Activated T-cell treated with anti-CD3 and anti-CD28 coated beads, Interleukin-2, amount 50 U/mL, for 24 hours (primary cell): ENCODE data around the gene RBM4B.
"Not testable (repeated sequence)": the region's sequence is repeated elsewhere in the genome, so short reads cannot be mapped to it uniquely, and the experiment has no call there.

Experiments used
- DNase-seq: peaks from one replicate; pipeline ENCODE4 v3.0.0-alpha.2; 2020
- H3K27ac Mint-ChIP-seq: 2 replicates; pipeline ENCODE4 v1.8.0; 2020; ENCODE audit warnings: mild to moderate bottlenecking, mixed read lengths
- H3K27me3 Mint-ChIP-seq: 2 replicates; pipeline ENCODE4 v1.8.0; 2020; ENCODE audit warnings: mixed read lengths
- H3K36me3 Mint-ChIP-seq: 2 replicates; pipeline ENCODE4 v1.8.0; 2020; ENCODE audit warnings: low read depth, mixed read lengths
- H3K4me1 Mint-ChIP-seq: 2 replicates; pipeline ENCODE4 v1.8.0; 2020; ENCODE audit warnings: low read depth, mixed read lengths
- H3K4me3 Mint-ChIP-seq: 2 replicates; pipeline ENCODE4 v1.8.0; 2020; ENCODE audit warnings: mild to moderate bottlenecking, moderate library complexity, mixed read lengths
- H3K9me3 Mint-ChIP-seq: 2 replicates; pipeline ENCODE4 v1.8.0; 2020; ENCODE audit warnings: mixed read lengths

RBM4B gene, protein sequence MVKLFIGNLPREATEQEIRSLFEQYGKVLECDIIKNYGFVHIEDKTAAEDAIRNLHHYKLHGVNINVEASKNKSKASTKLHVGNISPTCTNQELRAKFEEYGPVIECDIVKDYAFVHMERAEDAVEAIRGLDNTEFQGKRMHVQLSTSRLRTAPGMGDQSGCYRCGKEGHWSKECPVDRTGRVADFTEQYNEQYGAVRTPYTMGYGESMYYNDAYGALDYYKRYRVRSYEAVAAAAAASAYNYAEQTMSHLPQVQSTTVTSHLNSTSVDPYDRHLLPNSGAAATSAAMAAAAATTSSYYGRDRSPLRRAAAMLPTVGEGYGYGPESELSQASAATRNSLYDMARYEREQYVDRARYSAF

DNA sequence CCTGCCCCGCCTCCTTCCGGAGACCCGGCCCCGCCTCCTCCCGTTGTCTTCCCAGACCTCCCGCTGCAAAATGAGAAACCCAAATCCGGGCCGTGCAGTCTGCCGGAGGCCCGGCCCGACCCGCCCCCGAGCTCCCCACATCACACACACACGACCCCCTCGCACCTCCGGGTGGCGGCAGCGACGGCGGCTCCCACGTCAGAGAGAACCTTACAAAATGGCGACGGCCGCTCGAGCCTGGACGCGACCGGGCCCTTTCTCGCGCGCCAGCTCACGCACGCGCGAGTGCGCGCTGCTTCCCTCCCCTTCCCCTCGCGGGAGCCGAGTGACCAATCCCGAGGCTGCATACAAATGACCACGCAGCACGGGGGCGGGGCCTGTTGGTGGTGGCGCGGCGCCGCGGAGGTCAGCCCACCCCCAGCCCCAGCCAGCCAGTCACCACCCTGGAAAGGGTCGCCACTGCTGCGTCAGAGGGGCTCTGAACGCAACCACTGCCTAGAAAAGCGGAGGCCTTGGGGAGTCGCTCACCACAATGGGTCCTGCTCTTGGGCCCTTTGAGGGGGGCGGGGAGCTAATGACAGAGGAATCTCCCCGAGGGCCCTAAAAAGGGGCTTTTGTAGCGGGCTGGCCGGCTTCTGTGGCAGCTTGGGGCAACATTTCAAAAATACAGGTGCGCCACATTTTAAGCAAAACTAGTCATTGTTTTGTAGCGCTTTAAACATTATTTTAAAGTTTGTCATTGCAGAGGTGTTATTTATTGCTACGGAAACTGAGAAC lies at the start of gene RBM4B:
RBM4B (minus strand) TSS at position 289 of the 777 bp plus-strand sequence. CDS start 808 bp downstream, outside the sequence.
- peak within 1 kb of the TSS; percentile 98 for H3K27ac Mint-ChIP-seq
- H3K27me3 Mint-ChIP-seq, result no peaks in the 10 kb centered on the region
- peak within 1 kb of the TSS; percentile 86 for H3K4me3 Mint-ChIP-seq
- peaks cover 42% of the 10 kb centered on the region for H3K4me1 Mint-ChIP-seq
- peak; percentile 97 for DNase-seq
- H3K36me3 Mint-ChIP-seq, result peaks cover 41% of the 10 kb centered on the region
- no peaks in the 10 kb centered on the region for H3K9me3 Mint-ChIP-seq

- peaks cover 71% of the 10 kb centered on the region for H3K27me3 Mint-ChIP-seq
- H3K9me3 Mint-ChIP-seq, result no peaks in the 10 kb centered on the region
- DNase-seq, result no peak
- no peak overlapping the region for H3K4me3 Mint-ChIP-seq
- no peak overlapping the region for H3K27ac Mint-ChIP-seq
- H3K36me3 Mint-ChIP-seq, result no peaks in the 10 kb centered on the region
- H3K4me1 Mint-ChIP-seq, result peaks cover 15% of the 10 kb centered on the region
Measured at GRCh38 chr11:66725647-66726046, 48.0 kb upstream of the RBM4B start.

DNA sequence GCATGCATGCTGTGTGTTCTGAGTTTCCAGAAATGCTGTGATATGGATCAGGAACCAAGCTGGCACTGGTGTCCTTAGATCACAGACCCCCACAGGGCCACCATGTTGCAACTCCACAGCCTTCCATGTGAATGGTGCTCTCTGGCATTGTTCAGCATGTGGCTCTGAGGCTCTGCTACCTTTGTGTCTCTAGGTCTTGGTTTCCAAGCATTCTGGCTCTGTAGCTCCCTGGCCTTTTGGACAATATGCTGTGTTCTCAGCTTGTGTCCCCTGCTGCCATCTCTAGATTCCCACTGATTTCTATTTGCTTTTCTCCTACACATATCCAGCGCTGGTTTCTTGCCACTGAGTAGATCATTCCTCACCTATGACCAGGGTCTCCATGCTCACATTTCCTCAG lies 47.4 kb upstream of the RBM4B start:
- H3K27me3 Mint-ChIP-seq, result peaks cover 76% of the 10 kb centered on the region
- no peaks in the 10 kb centered on the region for H3K36me3 Mint-ChIP-seq
- peaks cover 20% of the 10 kb centered on the region for H3K4me1 Mint-ChIP-seq
- H3K9me3 Mint-ChIP-seq, result no peaks in the 10 kb centered on the region
- no peak overlapping the region for H3K27ac Mint-ChIP-seq
- H3K4me3 Mint-ChIP-seq, result no peak overlapping the region
- no peak for DNase-seq

DNA sequence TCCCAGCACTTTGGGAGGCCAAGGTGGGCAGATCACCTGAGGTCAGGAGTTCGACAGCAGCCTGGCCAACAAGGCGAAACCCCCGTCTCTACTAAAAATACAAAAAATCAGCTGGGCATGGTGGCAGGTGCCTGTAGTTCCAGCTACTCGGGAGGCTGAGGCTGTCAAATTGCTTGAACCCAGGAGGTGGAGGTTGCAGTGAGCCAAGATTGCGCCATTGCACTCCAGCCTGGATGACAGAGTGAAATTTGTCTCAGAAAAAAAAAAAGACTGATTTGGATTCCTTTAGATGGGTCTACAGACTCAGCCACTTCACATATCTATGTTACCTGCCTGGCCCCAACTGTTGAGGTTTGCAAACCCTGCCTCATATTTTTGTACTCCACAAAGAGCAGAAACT lies 46.5 kb upstream of the RBM4B start:
- H3K27me3 Mint-ChIP-seq, result peaks cover 75% of the 10 kb centered on the region
- H3K9me3 Mint-ChIP-seq, H3K4me3 Mint-ChIP-seq: not testable (repeated sequence)

GRCh38 chr11:66723693-66724092 lies 46.0 kb upstream of the RBM4B start:
- H3K27me3 Mint-ChIP-seq, result peaks cover 72% of the 10 kb centered on the region
- no peak for DNase-seq
- H3K9me3 Mint-ChIP-seq, result no peaks in the 10 kb centered on the region
- peaks cover 19% of the 10 kb centered on the region for H3K4me1 Mint-ChIP-seq
- no peak overlapping the region for H3K4me3 Mint-ChIP-seq
- no peaks in the 10 kb centered on the region for H3K36me3 Mint-ChIP-seq
- H3K27ac Mint-ChIP-seq, result no peak overlapping the region

More for the DNA sequence above, 46.5 kb upstream of the RBM4B start:
- not testable (repeated sequence) for H3K36me3 Mint-ChIP-seq, DNase-seq, H3K27ac Mint-ChIP-seq
- peaks cover 23% of the 10 kb centered on the region for H3K4me1 Mint-ChIP-seq

- H3K36me3 Mint-ChIP-seq, result no peaks in the 10 kb centered on the region
- peaks cover 17% of the 10 kb centered on the region for H3K4me1 Mint-ChIP-seq
- no peak for DNase-seq
- H3K9me3 Mint-ChIP-seq, result no peaks in the 10 kb centered on the region
- peaks cover 71% of the 10 kb centered on the region for H3K27me3 Mint-ChIP-seq
- H3K4me3 Mint-ChIP-seq, result no peak overlapping the region
- no peak overlapping the region for H3K27ac Mint-ChIP-seq
Measured at GRCh38 chr11:66722745-66723651, 45.3 kb upstream of the RBM4B start.

DNA sequence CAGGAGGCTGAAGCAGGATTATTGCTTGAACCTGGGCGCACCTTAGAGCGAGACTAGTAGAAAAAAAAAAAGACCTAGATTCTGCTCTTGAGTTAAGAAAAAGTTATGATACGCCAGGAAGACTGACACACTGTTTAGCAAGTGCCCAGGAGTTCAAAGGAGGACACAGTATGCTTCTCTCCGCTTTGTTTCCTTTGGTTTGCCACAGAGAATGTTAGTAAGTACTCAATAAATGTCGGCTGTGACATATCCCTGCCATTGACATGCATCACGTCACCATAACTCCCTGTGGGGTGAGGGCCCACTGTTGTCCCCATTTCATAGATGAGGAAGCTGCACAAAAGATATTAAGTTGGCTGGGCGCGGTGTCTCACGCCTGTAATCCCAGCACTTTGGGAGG lies 44.3 kb upstream of the RBM4B start:
- Mint-ChIP-seq H3K4me3 (no peak overlapping the region), H3K27me3 (peaks cover 71% of the 10 kb centered on the region), H3K9me3 (no peaks in the 10 kb centered on the region), H3K4me1 (peaks cover 12% of the 10 kb centered on the region), H3K27ac (no peak overlapping the region), H3K36me3 (no peaks in the 10 kb centered on the region)
- no peak for DNase-seq

- H3K4me1 Mint-ChIP-seq, result peaks cover 7% of the 10 kb centered on the region
- no peak overlapping the region for H3K4me3 Mint-ChIP-seq
- H3K27ac Mint-ChIP-seq, result no peak overlapping the region
- DNase-seq, result no peak
- H3K9me3 Mint-ChIP-seq, result no peaks in the 10 kb centered on the region
- peaks cover 62% of the 10 kb centered on the region for H3K27me3 Mint-ChIP-seq
- H3K36me3 Mint-ChIP-seq, result no peaks in the 10 kb centered on the region
Measured at GRCh38 chr11:66720899-66721470, 43.3 kb upstream of the RBM4B start.

DNA sequence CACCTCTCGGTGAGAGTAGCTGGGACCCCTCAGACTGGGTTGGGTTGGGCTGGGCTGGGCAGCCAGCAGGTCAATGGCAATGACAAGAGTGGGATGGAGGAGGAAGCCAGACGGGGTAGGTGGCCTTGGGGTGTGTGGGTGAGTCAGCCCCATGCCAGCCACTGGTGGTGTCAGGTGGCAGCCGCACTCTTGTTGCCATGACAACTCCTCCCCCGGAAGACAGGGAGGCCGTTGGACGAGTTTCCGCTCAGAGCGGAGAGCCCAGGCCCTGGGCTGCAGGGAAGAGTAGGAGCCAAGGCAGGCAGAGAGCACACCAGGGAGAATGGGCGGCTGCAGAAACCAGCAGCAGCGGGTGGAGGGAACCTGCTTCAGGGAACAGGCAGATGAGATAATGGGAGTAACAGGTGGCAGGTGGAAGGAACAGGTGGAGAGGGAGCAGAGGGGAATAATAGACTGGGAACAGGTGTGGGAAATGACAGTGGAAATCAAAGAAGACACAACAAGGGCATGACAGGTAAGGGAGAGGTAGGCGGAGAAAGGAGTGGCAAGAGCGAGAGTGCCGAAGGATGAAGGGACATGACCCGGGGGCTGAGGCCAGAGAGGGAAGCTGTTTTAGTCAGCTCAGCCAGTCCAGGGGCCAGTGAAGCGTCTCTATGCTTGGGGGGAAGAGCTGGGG lies 42.7 kb upstream of the RBM4B start:
- no peaks in the 10 kb centered on the region for H3K9me3 Mint-ChIP-seq
- peaks cover 7% of the 10 kb centered on the region for H3K4me1 Mint-ChIP-seq
- peaks cover 60% of the 10 kb centered on the region for H3K27me3 Mint-ChIP-seq
- H3K4me3 Mint-ChIP-seq, result no peak overlapping the region
- peak; percentile 41 for DNase-seq
- H3K36me3 Mint-ChIP-seq, result no peaks in the 10 kb centered on the region
- H3K27ac Mint-ChIP-seq, result no peak overlapping the region

DNA sequence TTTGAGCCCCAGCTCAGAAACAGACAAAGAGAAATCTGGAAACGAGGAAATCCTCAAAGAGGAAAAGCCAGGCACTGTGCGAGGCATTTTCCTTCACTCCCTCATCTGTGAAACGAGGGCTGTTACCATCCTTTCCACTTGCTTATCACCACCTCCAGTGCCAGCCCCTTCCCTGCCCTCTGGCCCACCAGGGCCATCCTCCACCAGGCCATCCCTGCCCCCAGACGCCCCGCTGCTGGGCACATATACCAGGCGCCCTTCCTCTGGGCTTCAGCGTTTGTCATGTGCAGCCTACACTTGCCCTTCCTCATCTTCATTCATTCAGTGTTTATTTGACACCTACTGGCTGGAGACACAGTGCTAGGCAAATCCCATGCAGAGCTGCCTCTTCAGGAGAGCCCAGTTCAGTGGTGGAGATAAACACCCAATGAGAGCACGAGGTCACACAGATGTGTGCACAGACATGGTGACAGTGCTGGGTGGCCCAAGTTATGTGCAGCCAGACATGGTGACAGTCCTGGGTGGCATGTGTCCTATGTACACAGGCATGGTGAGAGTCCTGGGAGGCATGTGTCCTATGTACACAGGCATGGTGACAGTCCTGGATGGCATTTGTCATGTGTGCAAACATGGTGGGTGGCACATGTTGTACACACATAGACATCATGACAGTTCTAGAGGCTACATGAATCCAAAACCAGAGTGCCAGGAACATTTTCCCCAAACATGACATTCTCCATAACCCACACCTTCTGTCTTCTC lies 41.6 kb upstream of the RBM4B start:
- Mint-ChIP-seq H3K27me3 (peaks cover 55% of the 10 kb centered on the region), H3K9me3 (no peaks in the 10 kb centered on the region), H3K27ac (no peak overlapping the region)

DNA sequence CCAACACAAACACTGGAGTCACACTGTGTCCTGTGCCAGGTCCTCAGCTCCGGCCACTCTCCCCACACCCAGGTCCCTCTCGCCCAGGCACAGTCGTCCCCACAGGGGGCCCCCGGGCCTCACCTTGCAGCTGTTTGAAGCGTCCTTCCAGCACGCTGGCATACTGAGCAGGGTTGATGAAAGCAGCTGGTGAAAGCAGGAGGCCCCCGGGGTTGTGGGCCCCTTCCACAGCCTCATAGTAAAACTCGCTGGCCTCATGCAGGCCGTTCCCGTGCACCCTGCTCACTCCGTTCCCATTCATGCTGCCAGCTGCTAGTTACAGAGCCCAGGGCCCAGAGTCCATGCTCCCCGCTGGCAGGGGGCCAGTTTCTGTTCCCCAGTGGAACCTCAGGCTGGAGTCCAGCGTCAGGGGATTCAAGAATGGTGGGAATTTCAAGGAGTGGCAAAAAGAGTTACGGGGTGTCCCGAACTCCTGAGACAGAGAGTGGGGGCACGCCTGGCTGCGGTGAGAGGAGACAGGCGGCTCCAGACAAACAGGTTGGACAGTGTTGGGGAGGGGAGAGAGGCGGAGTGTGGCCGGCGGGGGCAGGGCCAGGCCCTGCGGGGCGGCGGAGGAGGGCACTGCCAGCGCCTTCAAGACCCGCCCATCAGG lies 40.8 kb upstream of the RBM4B start:
- Mint-ChIP-seq H3K27me3 (peaks cover 55% of the 10 kb centered on the region), H3K4me1 (peaks cover 7% of the 10 kb centered on the region), H3K4me3 (no peak overlapping the region), H3K27ac (no peak overlapping the region), H3K36me3 (no peaks in the 10 kb centered on the region), H3K9me3 (no peaks in the 10 kb centered on the region)
- DNase-seq, result no peak

More for the DNA sequence above, 41.6 kb upstream of the RBM4B start:
- H3K4me1 Mint-ChIP-seq, result peaks cover 7% of the 10 kb centered on the region
- no peak overlapping the region for H3K4me3 Mint-ChIP-seq
- H3K36me3 Mint-ChIP-seq, result no peaks in the 10 kb centered on the region
- no peak for DNase-seq

DNA sequence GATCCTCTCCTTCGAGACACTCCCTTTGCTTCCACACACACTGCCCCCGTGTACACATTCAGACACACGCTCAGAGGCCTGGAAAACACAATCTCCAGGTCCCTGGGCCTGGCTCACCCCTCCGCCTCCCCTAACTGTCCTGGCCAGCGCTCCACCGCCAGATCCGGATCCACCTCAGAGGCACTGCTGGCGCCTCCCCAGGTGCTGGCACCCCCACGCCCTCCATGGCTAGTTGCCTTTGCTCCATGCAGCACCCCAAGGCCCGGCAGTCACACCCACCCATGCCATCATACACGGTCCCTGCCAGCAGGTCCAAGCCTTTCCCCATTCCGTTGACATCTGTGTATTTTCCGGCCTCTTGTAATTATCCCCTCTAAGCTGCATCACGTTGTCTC lies 40.2 kb upstream of the RBM4B start:
- H3K9me3 Mint-ChIP-seq, result no peaks in the 10 kb centered on the region
- DNase-seq, result no peak
- H3K27ac Mint-ChIP-seq, result no peak overlapping the region
- H3K4me1 Mint-ChIP-seq, result peaks cover 7% of the 10 kb centered on the region
- no peak overlapping the region for H3K4me3 Mint-ChIP-seq
- no peaks in the 10 kb centered on the region for H3K36me3 Mint-ChIP-seq
- H3K27me3 Mint-ChIP-seq, result peaks cover 53% of the 10 kb centered on the region

GRCh38 chr11:66716996-66717395 lies 39.3 kb upstream of the RBM4B start:
- Mint-ChIP-seq H3K27ac (no peak overlapping the region), H3K36me3 (no peaks in the 10 kb centered on the region), H3K4me1 (peaks cover 7% of the 10 kb centered on the region), H3K9me3 (no peaks in the 10 kb centered on the region), H3K27me3 (peaks cover 49% of the 10 kb centered on the region), H3K4me3 (no peak overlapping the region)
- no peak for DNase-seq
